HG03354 (cell line): Measurements from ENCODE around the gene TSPEAR.

Source experiments
- ATAC-seq: cut with Tn5 transposase; IDR thresholded peaks from one replicate; pipeline ENCODE4 v1.9.1; 2021; ENCODE audit warnings: mild to moderate bottlenecking; ENCODE audit not compliant: unreplicated experiment, poor library complexity, severe bottlenecking

The TSPEAR gene

GRCh38 chr21:44724926-44725325 is 13.6 kb upstream of the TSPEAR start:
- ATAC-seq = no peak

- no peak for ATAC-seq
These were observed 12.8 kb upstream of the TSPEAR start for GRCh38 chr21:44724196-44724595.

- no peak for ATAC-seq
These were observed 12.1 kb upstream of the TSPEAR start for GRCh38 chr21:44723177-44724131.

- ATAC-seq = no peak
These were observed 11.4 kb upstream of the TSPEAR start for GRCh38 chr21:44722731-44723130.

GRCh38 chr21:44720170-44720569 is 8.8 kb upstream of the TSPEAR start:
- no peak for ATAC-seq

GRCh38 chr21:44718571-44718970 is 7.2 kb upstream of the TSPEAR start:
- ATAC-seq = no peak

- ATAC-seq = no peak
These were observed 6.7 kb upstream of the TSPEAR start for GRCh38 chr21:44718093-44718492.

GRCh38 chr21:44716984-44717383 is 5.6 kb upstream of the TSPEAR start:
- ATAC-seq = no peak

GRCh38 chr21:44714905-44715304 is 3.5 kb upstream of the TSPEAR start:
- ATAC-seq = no peak

GRCh38 chr21:44713846-44714245 is 2.5 kb upstream of the TSPEAR start:
- ATAC-seq = no peak

GRCh38 chr21:44713130-44713529 is 1.8 kb upstream of the TSPEAR start:
- no peak for ATAC-seq

- ATAC-seq = no peak
These were observed 1.0 kb upstream of the TSPEAR start for GRCh38 chr21:44712203-44713028.

GRCh38 chr21:44710756-44711326 is 531 bp downstream of the TSPEAR start:
- no peak for ATAC-seq

- no peak for ATAC-seq
These were observed 1.1 kb downstream of the TSPEAR start for GRCh38 chr21:44710294-44710665.

GRCh38 chr21:44709426-44710293 is 1.7 kb downstream of the TSPEAR start:
- no peak for ATAC-seq

GRCh38 chr21:44708866-44709425 is 2.4 kb downstream of the TSPEAR start:
- no peak for ATAC-seq

GRCh38 chr21:44708213-44708865 is 3.0 kb downstream of the TSPEAR start:
- ATAC-seq = no peak

GRCh38 chr21:44706706-44707581 is 4.4 kb downstream of the TSPEAR start:
- no peak for ATAC-seq
